Choroid plexus epithelial cell (primary cell): ENCODE measurements around the gene KNDC1.
"Not testable (repeated sequence)": the region's sequence is repeated elsewhere in the genome, so short reads cannot be mapped to it uniquely, and the experiment has no call there.

Source experiments
- DNase-seq: peaks from one replicate; pipeline ENCODE4 v3.0.0-alpha.2; 2010; ENCODE audit warnings: low read depth
- H3K4me3 ChIP-seq: 2 replicates; pipeline ENCODE4 v1.5.1; 2011; ENCODE audit warnings: low read depth, mild to moderate bottlenecking, control low read depth, low read length, moderate library complexity
- CTCF ChIP-seq: conservative IDR thresholded peaks from 2 replicates; pipeline ENCODE4 v1.5.1; 2011; ENCODE audit warnings: low read depth, mild to moderate bottlenecking, control low read depth, inconsistent platforms, low read length, moderate library complexity

Gene KNDC1

GRCh38 chr10:133143200-133143533 is 16.9 kb upstream of the KNDC1 start:
- H3K4me3 ChIP-seq = no peak overlapping the region
- DNase-seq = no peak
- TF ChIP-seq CTCF = no peak

GRCh38 chr10:133143546-133143945 is 16.5 kb upstream of the KNDC1 start:
- no peak overlapping the region for H3K4me3 ChIP-seq
- TF ChIP-seq CTCF = no peak
- DNase-seq = no peak

- no peak overlapping the region for H3K4me3 ChIP-seq
- no peak for TF ChIP-seq CTCF
- no peak for DNase-seq
These were observed 15.2 kb upstream of the KNDC1 start for GRCh38 chr10:133144771-133145170.

GRCh38 chr10:133150226-133150625 is 9.8 kb upstream of the KNDC1 start:
- TF ChIP-seq CTCF = no peak
- H3K4me3 ChIP-seq = no peak overlapping the region
- DNase-seq = no peak

- no peak for TF ChIP-seq CTCF
- DNase-seq = no peak
- H3K4me3 ChIP-seq = no peak overlapping the region
These were observed 9.4 kb upstream of the KNDC1 start for GRCh38 chr10:133150656-133151055.

- DNase-seq, H3K4me3 ChIP-seq: not testable (repeated sequence)
These were observed 8.9 kb upstream of the KNDC1 start for GRCh38 chr10:133151071-133151470.

GRCh38 chr10:133151543-133151972 is 8.5 kb upstream of the KNDC1 start:
- no peak for TF ChIP-seq CTCF
- no peak overlapping the region for H3K4me3 ChIP-seq
- no peak for DNase-seq

GRCh38 chr10:133154411-133154810 is 5.6 kb upstream of the KNDC1 start:
- H3K4me3 ChIP-seq = no peak overlapping the region
- TF ChIP-seq CTCF = no peak

More at GRCh38 chr10:133154411-133154810, 5.6 kb upstream of the KNDC1 start:
- no peak for DNase-seq
